Neural progenitor cell (in vitro differentiated cells): Measurements from ENCODE around the gene KEL. TPM values are rescaled to one million over a fixed set of nuclear protein-coding genes. Genes with fewer than 3 reads are reported as not detected.

ENCODE experiments used
- DNase-seq: peaks from one replicate; pipeline ENCODE4 v3.0.0-alpha.2; 2016; ENCODE audit warnings: low spot score
- H2AFZ ChIP-seq: fragments of 200-600 bp; sonication (generic); replicated peaks from 2 replicates; pipeline ENCODE4 v1.6.1; 2016; ENCODE audit warnings: antibody characterized with exemption
- H3F3A ChIP-seq: fragments of 200-600 bp; sonication (generic); 2 replicates; pipeline ENCODE4 v1.6.1; 2016; ENCODE audit warnings: antibody characterized with exemption, low read depth
- H3K27ac ChIP-seq: fragments of 200-600 bp; sonication (generic); 2 replicates; pipeline ENCODE4 v1.5.1; 2016; ENCODE audit warnings: mild to moderate bottlenecking
- H3K27me3 ChIP-seq: fragments of 200-600 bp; sonication (generic); 2 replicates; pipeline ENCODE4 v1.6.1; 2016; ENCODE audit warnings: mild to moderate bottlenecking, moderate library complexity
- H3K36me3 ChIP-seq: fragments of 200-600 bp; sonication (generic); 2 replicates; pipeline ENCODE4 v1.5.1; 2016
- H3K4me1 ChIP-seq: fragments of 200-600 bp; sonication (generic); 2 replicates; pipeline ENCODE4 v1.6.1; 2016; ENCODE audit warnings: mixed run types
- H3K4me2 ChIP-seq: fragments of 200-600 bp; sonication (generic); 2 replicates; pipeline ENCODE4 v1.6.1; 2016
- H3K4me3 ChIP-seq: fragments of 200-600 bp; sonication (generic); 2 replicates; pipeline ENCODE4 v1.5.1; 2016
- H3K79me2 ChIP-seq: fragments of 200-600 bp; sonication (generic); 2 replicates; pipeline ENCODE4 v1.6.1; 2016; ENCODE audit warnings: low read depth
- H3K9ac ChIP-seq: fragments of 200-600 bp; sonication (generic); 2 replicates; pipeline ENCODE4 v1.6.1; 2016
- H3K9me3 ChIP-seq: fragments of 200-600 bp; sonication (generic); 2 replicates; pipeline ENCODE4 v1.5.1; 2016; ENCODE audit warnings: low read depth
- H4K20me1 ChIP-seq: fragments of 200-600 bp; sonication (generic); 2 replicates; pipeline ENCODE4 v1.6.1; 2016; ENCODE audit warnings: low read depth
- H3K27ac Mint-ChIP-seq: 3 replicates; pipeline ENCODE4 v1.8.0; 2021; ENCODE audit warnings: mixed read lengths
- H3K27me3 Mint-ChIP-seq: 2 replicates; pipeline ENCODE4 v1.8.0; 2022; ENCODE audit warnings: low read depth, mild to moderate bottlenecking, inconsistent platforms, moderate library complexity, mixed read lengths; ENCODE audit not compliant: insufficient read depth
- H3K36me3 Mint-ChIP-seq: 3 replicates; pipeline ENCODE4 v1.8.0; 2021; ENCODE audit warnings: mixed read lengths
- H3K4me1 Mint-ChIP-seq: 3 replicates; pipeline ENCODE4 v1.8.0; 2021; ENCODE audit warnings: mixed read lengths
- H3K4me3 Mint-ChIP-seq: 3 replicates; pipeline ENCODE4 v1.8.0; 2021; ENCODE audit warnings: mild to moderate bottlenecking, moderate library complexity, mixed read lengths
- H3K9me3 Mint-ChIP-seq: 3 replicates; pipeline ENCODE4 v1.8.0; 2020; ENCODE audit warnings: mixed read lengths
- CTCF ChIP-seq: fragments of 200-600 bp; sonication (generic); IDR thresholded peaks from 2 replicates; pipeline ENCODE4 v1.5.1; 2017; ENCODE audit warnings: antibody characterized with exemption, mild to moderate bottlenecking
- EZH2 ChIP-seq: fragments of 200-600 bp; sonication (generic); IDR thresholded peaks from 2 replicates; pipeline ENCODE4 v1.6.1; 2017; ENCODE audit warnings: antibody characterized with exemption, mild to moderate bottlenecking, moderate library complexity
- EZH2phosphoT487 ChIP-seq: fragments of 200-600 bp; sonication (generic); IDR thresholded peaks from 2 replicates; pipeline ENCODE4 v1.6.1; 2017; ENCODE audit warnings: antibody characterized with exemption
- total RNA-seq: library from RNA; depleted of rRNA; stranded (reverse); fragments of >200 nt; gene quantifications from 2 replicates; pipeline ENCODE4 v1.2.3, GENCODE V29; 2015; ENCODE audit warnings: low replicate concordance

The KEL gene
- total RNA-seq, 1 donor from 2014 or later, result not detected

GRCh38 chr7:142914121-142914520 is 48.0 kb downstream of the KEL start:
- H3K79me2 ChIP-seq, result no peaks in the 10 kb centered on the region
- Mint-ChIP-seq H3K36me3 (no peaks in the 10 kb centered on the region), H3K4me3 (no peak overlapping the region), H3K4me1 (no peaks in the 10 kb centered on the region), H3K9me3 (no peaks in the 10 kb centered on the region), H3K27ac (no peak overlapping the region), H3K27me3 (peaks cover 2% of the 10 kb centered on the region)
- H3K9ac ChIP-seq, result no peak overlapping the region
- H3F3A ChIP-seq, result no peaks in the 10 kb centered on the region
- no peaks in the 10 kb centered on the region for H3K4me1 ChIP-seq
- TF ChIP-seq EZH2, result no peak
- TF ChIP-seq EZH2phosphoT487, result no peak
- TF ChIP-seq CTCF, result no peak
- H3K4me2 ChIP-seq, result no peak overlapping the region
- no peaks in the 10 kb centered on the region for H3K36me3 ChIP-seq
- no peak overlapping the region for H2AFZ ChIP-seq
- H3K27ac ChIP-seq, result no peak overlapping the region
- no peaks in the 10 kb centered on the region for H3K9me3 ChIP-seq
- no peaks in the 10 kb centered on the region for H4K20me1 ChIP-seq
- no peak overlapping the region for H3K4me3 ChIP-seq
- no peaks in the 10 kb centered on the region for H3K27me3 ChIP-seq
- DNase-seq, result no peak

- TF ChIP-seq CTCF (no peak), EZH2phosphoT487 (no peak), EZH2 (no peak)
- no peak overlapping the region for H3K4me3 Mint-ChIP-seq
Measured at GRCh38 chr7:142913566-142913965, 48.6 kb downstream of the KEL start.

DNA sequence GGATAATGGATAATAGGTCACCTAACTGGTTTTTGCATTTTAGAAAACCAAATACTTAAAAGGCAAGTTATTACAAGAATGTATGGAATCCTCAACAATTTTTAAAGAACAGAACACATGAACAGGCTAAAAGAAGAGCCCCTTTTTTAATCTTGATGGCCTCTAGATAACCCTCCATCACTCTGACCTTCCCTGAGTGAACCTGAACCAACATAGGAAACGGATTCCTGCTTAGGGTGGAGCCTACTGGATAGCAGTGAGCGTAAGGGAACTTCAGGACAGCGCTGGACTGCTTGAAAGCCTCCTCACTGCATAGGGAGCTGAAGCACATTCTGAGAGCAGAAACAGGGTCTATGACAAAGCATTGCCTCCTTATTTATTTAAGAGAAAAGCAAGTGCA is 49.1 kb downstream of the KEL start:
- no peak overlapping the region for H3K4me3 Mint-ChIP-seq
- H3K27me3 Mint-ChIP-seq, result peaks cover 2% of the 10 kb centered on the region
- no peaks in the 10 kb centered on the region for H3K9me3 Mint-ChIP-seq
- no peaks in the 10 kb centered on the region for H3K9me3 ChIP-seq
- no peak overlapping the region for H3K4me2 ChIP-seq
- no peaks in the 10 kb centered on the region for H3K4me1 ChIP-seq
- no peak overlapping the region for H3K27ac ChIP-seq
- H4K20me1 ChIP-seq, result no peaks in the 10 kb centered on the region
- no peak for DNase-seq
- H3K79me2 ChIP-seq, result no peaks in the 10 kb centered on the region
- H3K27me3 ChIP-seq, result no peaks in the 10 kb centered on the region
- TF ChIP-seq EZH2 (no peak), EZH2phosphoT487 (no peak), CTCF (no peak)
- no peak overlapping the region for H3K27ac Mint-ChIP-seq
- H3K36me3 ChIP-seq, result no peaks in the 10 kb centered on the region
- H3K4me1 Mint-ChIP-seq, result no peaks in the 10 kb centered on the region
- H3F3A ChIP-seq, result no peaks in the 10 kb centered on the region
- no peak overlapping the region for H2AFZ ChIP-seq
- H3K9ac ChIP-seq, result no peak overlapping the region
- H3K36me3 Mint-ChIP-seq, result no peaks in the 10 kb centered on the region
- H3K4me3 ChIP-seq, result no peak overlapping the region

More at GRCh38 chr7:142913566-142913965, 48.6 kb downstream of the KEL start:
- no peaks in the 10 kb centered on the region for H3F3A ChIP-seq
- no peak overlapping the region for H3K4me3 ChIP-seq
- H3K27ac Mint-ChIP-seq, result no peak overlapping the region
- no peak overlapping the region for H3K4me2 ChIP-seq
- no peaks in the 10 kb centered on the region for H3K36me3 Mint-ChIP-seq
- no peaks in the 10 kb centered on the region for H3K79me2 ChIP-seq
- H3K9me3 ChIP-seq, result no peaks in the 10 kb centered on the region
- H3K4me1 ChIP-seq, result no peaks in the 10 kb centered on the region
- H3K27me3 ChIP-seq, result no peaks in the 10 kb centered on the region
- H2AFZ ChIP-seq, result no peak overlapping the region
- no peak overlapping the region for H3K9ac ChIP-seq
- no peaks in the 10 kb centered on the region for H3K9me3 Mint-ChIP-seq
- H4K20me1 ChIP-seq, result no peaks in the 10 kb centered on the region
- H3K27me3 Mint-ChIP-seq, result peaks cover 2% of the 10 kb centered on the region
- H3K4me1 Mint-ChIP-seq, result no peaks in the 10 kb centered on the region
- no peak overlapping the region for H3K27ac ChIP-seq
- no peak for DNase-seq
- no peaks in the 10 kb centered on the region for H3K36me3 ChIP-seq
